HL-60/S4 treated with retinoic acid at 250 ng/mL for 4 days and 3 days (cell line): Measurements from ENCODE around the gene SOCS3.

Experiments
- in situ Hi-C: fragments of 300-500 bp; cut with MboI; formaldehyde crosslinking; loops from 2 replicates; pipeline ENCODE4 v1.7.0; 2022; ENCODE audit warnings: low sequenced_read_pairs

Gene SOCS3

DNA sequence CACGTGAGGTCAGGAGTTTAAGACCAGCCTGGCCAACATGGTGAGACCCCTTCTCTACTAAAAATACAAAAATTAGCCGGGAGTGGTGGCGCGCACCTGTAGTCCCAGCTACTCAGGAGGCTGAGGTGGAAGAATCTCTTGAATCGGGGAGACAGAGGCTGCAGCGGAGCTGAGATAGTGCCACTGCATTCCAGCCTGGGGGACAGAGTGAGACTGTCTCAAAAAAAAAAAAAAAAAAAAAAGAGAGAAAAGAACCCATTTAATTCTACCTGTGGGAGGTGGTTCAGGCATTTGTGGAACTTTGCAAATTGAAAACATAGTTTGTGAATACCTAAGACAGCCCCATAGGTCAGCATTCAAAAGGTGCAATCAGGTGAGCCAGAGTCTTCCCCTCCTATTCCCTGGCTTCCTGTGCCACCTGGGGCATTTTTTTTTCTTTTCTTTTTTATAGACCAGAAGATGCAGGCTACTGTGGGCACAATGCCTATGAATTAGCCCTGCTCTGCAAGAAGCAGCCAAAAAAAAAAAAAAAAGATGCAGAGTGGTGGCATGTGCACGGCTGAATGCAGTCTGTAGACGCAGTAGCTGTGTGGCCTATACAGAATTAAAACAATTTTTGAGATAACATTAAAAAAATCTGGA lies 9.1 kb upstream of the SOCS3 start:
- in situ Hi-C loops, result no loop called here

DNA sequence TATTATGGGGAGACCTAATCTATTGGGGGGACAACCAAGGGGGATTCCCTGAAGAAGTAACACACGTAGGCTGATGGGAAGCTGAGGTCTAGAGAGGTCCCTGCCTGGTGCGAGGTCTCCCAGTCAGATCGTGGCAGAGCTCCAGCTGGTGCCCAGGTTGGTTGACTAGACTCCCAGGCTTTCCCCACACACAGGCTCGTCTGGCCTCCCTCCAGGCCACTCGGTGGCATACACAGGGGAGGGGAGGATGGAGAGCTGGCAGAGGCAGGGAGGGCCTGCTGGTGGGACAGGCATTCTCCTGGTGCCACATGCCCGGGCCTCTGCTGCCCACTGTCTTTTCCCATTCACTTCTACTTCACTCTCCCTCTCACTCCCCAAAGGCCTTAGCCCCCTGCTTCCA lies 8.5 kb upstream of the SOCS3 start:
- in situ Hi-C loops, result no loop called here

DNA sequence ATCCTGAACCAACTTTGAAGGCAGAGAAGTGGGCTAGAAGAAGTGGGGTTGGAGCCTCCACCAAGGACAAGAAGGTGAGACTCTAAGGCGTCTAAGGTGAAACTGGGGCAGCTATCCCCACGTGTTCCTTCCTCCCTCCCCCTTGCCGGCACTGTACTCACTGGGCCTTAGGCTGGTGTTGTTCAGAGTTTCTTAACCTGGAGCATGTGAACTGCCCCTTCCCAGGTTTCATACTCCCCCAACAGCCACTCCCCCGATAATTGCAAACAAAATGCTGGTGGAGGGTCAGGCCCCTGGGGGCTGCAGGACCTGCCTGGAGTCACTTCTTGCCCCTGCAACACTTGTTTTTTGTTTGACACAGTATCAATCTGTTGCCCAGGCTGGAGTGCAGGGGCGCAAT lies 7.3 kb upstream of the SOCS3 start:
- in situ Hi-C loops, result no loop called here

DNA sequence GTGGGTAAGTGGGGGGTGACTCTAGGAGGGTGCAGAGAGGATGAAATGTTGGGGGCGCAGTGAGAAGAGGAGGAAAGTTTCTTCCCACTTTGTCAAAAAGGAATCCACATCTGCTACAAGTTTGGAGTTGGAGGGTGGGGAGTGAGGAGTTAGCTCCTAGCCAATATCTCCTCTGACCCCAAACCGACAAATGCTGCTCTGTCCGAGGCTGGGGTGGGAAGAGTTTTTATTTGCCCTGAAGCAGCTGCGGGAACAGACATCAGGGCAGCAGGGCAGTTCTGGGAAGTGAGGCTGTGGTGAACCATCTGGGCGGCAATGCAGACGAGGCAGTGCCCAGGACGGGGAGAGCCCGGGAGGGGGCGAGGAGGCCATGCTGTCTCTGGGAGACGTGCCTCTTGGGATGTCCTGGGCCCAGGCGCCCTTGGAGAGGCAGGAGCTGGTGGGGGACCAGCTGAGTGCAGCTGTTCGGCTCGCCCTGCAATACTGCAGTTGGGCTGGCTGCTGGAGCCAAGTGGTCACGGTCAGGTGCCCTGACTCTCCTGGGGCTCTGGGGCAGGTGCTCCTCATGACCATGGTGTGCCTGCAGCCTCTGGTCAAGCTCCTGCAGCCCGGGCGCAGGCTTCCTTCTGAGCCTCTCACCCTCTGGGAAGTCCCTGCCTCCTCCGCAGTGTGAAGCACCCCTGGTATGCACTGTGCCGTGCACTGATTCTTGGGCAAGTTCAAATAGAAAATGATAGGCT lies 6.4 kb upstream of the SOCS3 start:
- in situ Hi-C loops, result no loop called here

DNA sequence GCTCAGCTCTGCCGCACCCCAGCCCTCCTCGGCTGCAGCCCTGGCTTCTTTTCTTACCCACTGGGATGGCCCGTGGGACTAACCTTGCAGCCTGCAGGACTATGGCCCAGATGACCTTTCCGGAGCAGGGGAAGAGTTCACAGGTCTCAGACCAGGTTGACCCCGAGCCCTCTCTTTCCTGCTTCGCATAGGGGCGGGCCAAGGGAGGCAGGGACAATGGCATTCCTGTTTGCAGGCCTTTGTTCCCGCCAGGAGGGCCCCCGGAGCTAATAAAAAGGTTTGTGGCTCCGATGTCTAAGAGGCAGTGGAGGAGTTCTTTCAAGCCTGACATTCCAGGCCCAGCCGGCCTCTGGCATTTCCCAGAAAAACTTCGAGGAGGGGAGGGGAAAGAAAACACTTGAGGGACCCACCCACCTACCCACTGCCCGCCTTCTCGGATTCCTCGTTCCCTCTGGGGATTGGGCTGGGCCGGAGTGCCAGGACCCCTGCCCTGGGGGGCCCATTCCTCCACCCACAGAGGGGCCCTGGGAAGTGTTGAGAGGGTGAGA lies 5.8 kb upstream of the SOCS3 start:
- in situ Hi-C loops, result no loop called here

DNA sequence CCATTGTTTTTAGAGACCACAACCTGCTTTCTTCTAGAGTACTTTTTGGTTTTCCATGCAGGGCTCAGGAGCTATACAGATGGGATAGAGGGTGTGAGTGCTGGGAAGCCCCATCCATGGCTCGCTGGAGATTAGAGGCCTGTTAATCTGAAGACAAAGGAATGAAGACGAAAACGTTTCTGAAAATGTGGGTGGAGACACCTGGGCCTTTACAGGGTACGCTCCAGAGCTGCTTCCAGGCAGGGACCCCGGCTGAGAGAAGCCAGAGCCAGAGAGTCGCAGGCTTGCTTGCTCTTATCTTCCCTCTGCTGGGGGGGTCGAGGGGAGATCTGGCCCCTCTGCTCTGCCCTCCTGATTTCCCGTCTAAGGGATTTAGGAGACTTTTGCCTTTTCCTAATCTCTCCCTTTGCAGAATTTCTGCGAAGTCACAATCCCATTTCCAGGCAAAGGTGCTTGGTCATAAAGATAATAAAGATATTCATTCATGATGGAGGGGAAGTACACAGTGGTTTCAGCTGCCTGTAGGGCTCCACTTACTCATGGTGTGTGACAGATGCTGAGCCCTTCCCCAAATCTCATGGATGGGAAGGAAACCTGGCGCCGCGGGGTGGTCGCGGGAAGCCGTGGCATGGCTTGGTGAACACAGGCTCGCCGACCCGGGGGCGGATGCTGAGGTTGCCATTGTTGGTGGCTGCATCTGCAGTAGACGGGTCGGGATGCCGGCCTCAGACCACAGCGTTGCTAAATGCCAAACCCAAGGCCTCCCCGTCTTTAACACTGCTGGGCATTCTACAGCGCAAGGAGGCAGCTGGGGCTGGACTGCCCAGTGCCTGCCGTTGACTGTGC lies 4.8 kb upstream of the SOCS3 start:
- in situ Hi-C loops, result no loop called here

DNA sequence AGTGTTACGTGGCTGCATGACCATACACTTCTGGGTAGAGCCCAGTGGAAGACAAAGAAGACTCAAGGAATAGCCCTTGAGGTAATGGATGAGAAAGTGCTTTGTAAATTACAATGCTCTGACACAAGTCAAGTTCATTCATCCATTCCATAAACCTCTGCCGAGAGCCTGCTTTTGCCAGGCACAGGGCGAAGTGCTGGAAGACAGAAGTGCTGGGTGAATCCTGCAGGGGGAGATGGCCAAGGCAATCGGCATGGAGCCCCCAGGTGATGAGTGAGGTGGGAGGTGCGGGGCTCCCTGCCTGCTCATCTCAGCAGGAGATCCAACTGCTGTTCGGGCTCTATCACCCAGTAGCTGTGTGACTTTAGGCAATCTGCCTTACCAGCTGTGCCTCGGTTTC lies 2.8 kb upstream of the SOCS3 start:
- in situ Hi-C loops, result no loop called here

DNA sequence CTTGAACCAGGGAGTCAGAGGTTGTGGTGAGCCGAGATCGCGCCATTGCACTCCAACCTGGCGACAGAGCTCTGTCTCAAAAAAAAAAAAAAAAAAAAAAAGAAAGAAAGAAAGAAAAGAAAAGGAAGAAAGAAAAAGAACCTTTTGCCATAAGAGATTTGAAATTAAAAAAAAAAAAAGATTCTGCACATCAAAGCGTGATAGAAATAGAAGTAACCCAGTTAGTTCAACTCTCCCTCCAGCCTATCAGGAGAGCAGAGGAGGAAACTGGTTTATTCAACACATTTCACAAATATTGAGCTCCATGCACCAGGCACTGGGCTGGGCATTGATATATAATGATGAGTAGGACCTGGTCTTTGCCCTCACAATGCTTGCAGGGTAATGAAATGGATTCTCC lies 2.4 kb upstream of the SOCS3 start:
- in situ Hi-C loops, result no loop called here

DNA sequence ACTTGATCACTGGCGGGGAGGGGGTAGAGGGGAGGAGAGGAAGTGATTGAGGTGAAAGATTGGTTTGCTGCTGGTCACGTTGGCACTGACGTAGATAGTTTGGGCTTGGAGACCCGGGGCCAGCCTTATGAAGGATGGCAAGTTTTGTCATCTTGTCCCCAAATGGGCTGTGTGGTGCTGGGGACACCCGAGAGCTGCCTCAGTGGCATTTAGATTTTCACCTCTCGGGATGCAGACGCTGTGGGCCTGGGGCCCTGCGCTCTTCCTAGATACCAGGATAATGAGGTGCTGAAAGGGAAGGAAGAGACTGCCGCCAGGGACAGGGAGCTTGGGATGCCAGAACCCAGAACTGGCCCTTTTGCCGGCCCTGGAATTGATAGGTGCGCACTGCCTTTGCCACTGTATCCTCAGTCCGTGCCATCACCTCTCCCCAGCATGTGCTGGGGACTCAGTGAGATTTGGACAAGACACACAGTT lies 1.4 kb upstream of the SOCS3 start:
- in situ Hi-C loops, result no loop called here

DNA sequence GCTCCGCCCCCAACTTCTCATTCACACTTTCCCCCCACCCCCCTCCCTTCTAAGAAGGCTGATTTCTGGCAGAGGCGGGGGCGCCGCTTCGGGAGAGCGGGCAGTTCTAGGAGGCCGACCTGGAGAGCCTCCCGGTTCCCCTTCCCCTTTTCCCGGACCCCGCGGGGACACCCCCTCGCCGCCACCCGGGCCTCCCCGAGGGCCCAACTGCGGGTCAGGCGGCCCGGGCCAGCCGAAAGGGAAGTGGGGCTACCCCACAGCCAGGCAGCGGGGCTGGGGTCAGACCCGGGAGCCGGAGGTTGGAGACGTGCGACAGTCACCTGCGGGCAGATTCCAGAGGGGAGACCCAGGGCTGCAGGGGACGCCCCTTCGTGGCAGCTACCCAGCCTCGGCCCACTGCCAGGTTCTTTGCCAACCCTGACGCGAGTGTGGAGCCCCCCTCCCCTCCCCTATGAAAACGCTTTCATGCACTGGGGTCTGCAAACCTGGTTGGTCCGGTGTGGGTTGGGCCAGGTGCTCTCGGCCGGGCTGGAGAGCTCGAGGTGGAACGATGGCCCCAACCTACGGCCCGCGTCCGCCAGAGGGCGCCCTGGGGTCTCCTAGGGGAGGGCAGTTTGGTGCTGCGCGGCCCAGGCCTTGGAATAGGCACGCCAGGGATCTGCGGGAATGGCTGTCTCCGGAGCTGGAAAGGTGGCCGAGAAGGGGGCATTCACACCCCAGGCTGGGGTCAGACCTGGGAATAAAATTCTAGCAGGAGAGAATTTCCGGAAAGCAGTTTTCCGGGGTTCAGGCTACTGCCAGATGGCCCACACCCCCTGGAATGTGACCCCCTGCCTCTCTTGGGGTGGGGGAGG lies 721 bp upstream of the SOCS3 start:
- in situ Hi-C loops, result no loop called here

DNA sequence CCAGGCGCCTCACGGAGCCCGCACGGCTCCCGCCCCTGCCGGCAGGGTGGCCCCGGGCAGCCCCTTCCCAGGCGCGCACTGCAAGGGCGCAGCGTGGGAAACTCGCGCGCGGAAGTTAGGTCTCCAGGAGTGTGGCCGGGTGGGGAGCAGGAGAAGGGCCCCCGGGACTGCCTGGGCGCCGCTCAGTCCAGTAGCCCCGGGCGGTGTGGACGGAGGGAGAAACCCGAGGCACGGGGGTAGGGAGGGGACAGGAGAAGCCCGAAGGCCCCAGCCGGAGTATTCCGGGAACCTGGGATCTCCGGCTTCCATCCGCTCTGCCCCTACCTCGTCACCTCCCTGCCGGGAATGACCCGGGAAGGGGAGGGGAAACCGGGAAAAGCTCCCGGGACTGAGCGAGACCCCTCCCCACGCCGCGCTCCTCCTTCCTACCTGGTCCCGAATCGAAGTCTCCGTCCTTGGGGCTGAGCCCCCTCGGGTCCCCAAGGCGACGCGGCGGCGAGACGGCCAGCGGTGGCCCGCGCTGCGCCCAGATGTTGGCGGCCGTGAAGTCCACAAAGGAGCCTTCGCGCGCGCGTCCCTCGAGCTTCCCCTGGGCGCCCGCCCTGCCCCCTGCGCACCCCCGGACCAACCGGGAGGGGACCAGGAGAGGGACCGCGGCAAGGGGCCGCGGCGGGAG lies 418 bp downstream of the SOCS3 start:
- in situ Hi-C loops, result no loop called here

DNA sequence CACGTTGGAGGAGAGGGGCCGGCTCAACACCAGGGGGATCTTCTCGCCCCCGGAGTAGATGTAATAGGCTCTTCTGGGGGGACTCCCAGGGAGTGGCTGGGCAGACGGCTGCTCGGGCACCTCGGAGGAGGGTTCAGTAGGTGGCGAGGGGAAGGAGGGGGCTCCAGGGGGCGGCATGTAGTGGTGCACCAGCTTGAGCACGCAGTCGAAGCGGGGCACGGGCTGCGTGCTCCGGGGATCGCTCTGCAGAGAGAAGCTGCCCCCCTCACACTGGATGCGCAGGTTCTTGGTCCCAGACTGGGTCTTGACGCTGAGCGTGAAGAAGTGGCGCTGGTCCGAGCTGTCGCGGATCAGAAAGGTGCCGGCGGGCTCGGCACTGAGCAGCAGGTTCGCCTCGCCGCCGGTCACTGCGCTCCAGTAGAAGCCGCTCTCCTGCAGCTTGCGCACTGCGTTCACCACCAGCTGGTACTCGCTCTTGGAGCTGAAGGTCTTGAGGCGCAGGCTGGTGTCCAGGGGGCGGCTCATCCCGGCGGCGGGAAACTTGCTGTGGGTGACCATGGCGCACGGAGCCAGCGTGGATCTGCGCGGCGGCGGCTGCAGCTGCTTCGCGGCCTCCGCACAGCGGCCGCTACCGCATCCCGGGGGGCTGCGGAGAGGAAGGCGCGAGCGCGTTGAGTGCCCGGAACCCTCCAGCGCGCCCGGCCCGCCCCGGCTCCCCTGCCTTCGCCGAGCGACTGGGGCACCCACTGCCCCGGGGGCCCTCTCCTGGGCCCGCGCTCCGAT lies 1.1 kb downstream of the SOCS3 start:
- in situ Hi-C loops, result no loop called here

DNA sequence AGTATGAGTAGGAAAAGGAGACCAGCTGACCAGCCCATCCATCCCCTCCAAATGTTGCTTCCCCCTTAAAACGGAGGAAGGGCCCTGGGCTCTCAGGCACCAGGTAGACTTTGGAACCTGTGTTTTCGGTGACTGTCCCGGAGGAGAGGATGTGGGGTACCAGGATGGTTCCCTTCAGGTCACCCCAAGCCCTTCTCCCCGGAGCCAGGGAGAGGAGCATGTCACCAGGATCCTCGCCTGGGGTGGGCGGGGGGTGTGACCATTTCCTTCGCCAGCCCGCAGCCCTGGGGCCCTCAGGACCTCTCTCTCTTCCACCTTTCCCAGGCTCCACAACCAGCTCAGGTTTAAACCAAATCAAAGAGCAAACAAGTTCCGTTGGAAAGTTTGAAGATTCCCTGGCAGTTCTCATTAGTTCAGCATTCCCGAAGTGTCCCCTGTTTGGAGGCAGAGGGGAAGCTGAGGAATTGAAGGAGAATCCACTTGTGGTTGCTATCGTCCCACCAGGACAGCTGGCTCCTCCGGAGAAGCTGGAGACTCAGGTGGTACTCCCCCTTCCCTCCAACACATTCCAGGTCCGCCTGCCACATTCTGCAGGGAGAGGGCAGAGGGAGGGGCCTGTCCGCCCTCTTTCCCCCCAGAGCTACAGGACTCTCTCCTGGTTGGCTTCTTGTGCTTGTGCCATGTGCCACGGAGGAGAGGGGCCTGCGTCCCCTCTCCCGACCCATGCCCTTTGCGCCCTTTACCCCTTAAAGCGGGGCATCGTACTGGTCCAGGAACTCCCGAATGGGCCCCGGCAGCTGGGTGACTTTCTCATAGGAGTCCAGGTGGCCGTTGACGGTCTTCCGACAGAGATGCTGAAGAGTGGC lies 2.0 kb downstream of the SOCS3 start:
- in situ Hi-C loops, result no loop called here

DNA sequence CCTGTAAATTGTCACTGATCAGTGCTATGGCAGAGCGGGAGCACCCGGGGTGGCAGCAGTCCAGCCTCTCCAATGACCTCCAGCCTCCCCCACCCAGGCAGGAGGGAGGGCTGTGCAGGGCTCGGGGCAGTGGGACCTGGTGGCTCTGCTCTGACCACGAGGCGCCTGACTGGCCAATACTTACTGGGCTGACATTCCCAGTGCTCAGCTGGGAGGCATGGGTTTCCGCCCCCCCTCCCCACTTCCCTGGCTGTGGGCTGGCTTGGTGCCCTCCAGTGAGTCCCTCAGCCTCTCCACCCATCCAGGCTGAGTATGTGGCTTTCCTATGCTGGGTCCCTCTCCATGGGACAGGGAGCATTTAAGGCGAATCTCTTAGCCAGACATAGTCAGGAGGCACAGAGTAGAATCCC lies 2.7 kb downstream of the SOCS3 start:
- in situ Hi-C loops, result no loop called here

DNA sequence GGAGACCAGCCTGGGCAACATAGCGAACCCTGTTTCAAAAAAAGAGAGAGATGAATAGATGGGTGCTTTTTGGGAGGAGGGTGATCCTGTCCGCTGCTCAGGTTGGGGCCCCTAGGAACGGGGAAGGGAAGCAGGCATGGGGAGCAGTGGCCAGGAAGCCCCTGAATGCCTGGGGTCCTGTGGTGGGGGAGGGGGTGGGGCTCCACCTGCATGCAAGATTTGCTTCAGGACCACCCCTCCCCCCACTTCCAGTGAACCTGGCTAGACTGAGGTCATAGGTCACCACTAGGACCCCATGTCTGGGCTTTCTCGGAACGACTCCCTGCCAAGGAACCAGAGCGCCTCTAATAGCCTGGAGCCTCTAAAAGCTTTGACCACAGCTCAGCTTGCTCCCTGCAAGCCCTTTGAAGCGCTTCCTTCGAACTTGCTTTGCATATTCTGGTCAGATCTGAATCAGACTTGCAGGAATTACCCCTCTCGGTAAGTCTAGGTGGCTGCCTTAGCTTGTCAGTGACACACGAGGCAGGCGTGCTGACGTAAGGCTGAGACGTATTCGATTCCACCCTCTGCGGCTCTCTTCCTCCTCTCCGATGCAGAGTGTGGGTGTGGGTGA lies 3.7 kb downstream of the SOCS3 start:
- in situ Hi-C loops, result no loop called here

DNA sequence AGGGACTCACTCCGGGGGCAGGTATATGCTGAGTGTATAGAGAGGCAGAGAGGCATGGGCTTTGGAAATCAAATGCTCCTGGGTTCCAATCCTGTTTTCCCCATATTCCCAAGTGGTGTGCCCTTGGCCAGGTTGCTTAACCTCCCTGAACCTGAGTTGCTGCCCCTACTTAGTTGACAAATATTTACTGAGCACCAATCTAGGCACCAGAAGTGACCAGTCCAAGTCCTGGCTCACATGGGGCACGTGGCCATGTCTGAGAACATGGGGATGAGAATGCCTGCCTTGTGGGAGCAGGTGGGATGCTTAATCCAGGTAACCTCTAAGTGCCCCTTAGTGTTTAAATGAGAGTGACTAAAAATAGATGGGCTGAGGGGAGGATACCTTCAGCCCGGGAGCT lies 4.2 kb downstream of the SOCS3 start:
- in situ Hi-C loops, result no loop called here

DNA sequence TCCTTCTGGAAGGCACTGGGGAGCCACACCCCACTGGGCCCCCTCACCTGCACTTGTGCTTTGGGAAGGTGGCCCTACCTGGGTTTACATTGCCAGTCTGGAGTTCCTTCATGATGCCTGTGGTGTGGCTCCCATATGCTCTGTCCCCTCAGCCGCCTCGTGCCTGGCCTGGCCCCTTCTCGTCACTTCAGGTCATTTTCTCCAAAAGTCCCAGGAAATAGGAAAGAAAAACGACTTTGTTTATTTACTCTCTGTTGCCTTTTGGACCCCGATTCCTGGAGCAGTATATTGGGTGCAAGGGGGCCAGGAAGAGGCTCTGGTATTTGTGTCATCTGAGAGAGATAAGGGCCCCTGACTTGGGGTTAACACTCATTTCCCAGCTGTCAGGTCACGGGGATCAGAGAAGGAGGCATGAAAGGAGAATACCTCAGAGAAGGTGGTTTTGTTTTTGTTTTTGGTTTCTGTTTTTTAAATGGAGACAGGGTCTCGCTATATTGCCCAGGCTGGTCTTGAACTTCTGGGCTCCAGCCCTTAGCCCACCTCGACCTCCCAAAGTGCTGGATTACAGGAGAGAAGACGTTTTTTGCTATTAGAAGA lies 4.7 kb downstream of the SOCS3 start:
- in situ Hi-C loops, result no loop called here
